Measurements from ENCODE around the gene MDFIC2.

Gene MDFIC2

GRCh38 chr3:70185661-70186060, 126.8 kb downstream of the MDFIC2 start:
- H3K36me3 ChIP-seq (replicated peaks): no peaks in the 10 kb centered on the region
- DNase-seq (ENCODE audit: low spot score in 2 of 2): no peak
- peaks cover 18% of the 10 kb centered on the region for H3K4me1 ChIP-seq
- no peaks in the 10 kb centered on the region for H3K9me3 ChIP-seq
- no peak overlapping the region for H3K4me3 ChIP-seq
- H3K27me3 ChIP-seq (ENCODE audit: low read depth): peaks cover 4% of the 10 kb centered on the region; the same call in 1 of the 2 replicates
- in situ Hi-C loops (cut with MboI; ENCODE audit: low sequenced_read_pairs): no loop called here

- Histone ChIP-seq H3K4me1 (peaks cover 15% of the 10 kb centered on the region), H3K9me3 (no peaks in the 10 kb centered on the region), H3K36me3 (replicated peaks) (no peaks in the 10 kb centered on the region), H3K27me3 (ENCODE audit: low read depth) (peaks cover 4% of the 10 kb centered on the region; the same call in 1 of the 2 replicates), H3K4me3 (no peak overlapping the region)
- DNase-seq (ENCODE audit: low spot score in 2 of 2): no peak
- in situ Hi-C loops (cut with MboI; ENCODE audit: low sequenced_read_pairs): no loop called here
Observed at GRCh38 chr3:70183781-70184504, 128.5 kb downstream of the MDFIC2 start.

- H3K27me3 ChIP-seq (ENCODE audit: low read depth): peaks cover 4% of the 10 kb centered on the region; the same call in 1 of the 2 replicates
- peak in 1 of 2 experiments; percentile 55 for DNase-seq (ENCODE audit: low spot score in 2 of 2)
- in situ Hi-C loops (cut with MboI; ENCODE audit: low sequenced_read_pairs): no loop called here
- H3K4me3 ChIP-seq: no peak overlapping the region
- no peaks in the 10 kb centered on the region for H3K9me3 ChIP-seq
- no peaks in the 10 kb centered on the region for H3K36me3 ChIP-seq (replicated peaks)
- peaks cover 15% of the 10 kb centered on the region for H3K4me1 ChIP-seq
Observed at GRCh38 chr3:70182166-70182565, 130.3 kb downstream of the MDFIC2 start.

GRCh38 chr3:70180664-70181063, 131.8 kb downstream of the MDFIC2 start:
- no peak for DNase-seq (ENCODE audit: low spot score in 2 of 2)
- no peak overlapping the region for H3K4me3 ChIP-seq
- H3K27me3 ChIP-seq (ENCODE audit: low read depth): peaks cover 4% of the 10 kb centered on the region; the same call in 1 of the 2 replicates
- H3K36me3 ChIP-seq (replicated peaks): no peaks in the 10 kb centered on the region
- no peaks in the 10 kb centered on the region for H3K9me3 ChIP-seq
- in situ Hi-C loops (cut with MboI; ENCODE audit: low sequenced_read_pairs): no loop called here
- H3K4me1 ChIP-seq: peaks cover 15% of the 10 kb centered on the region

- peaks cover 6% of the 10 kb centered on the region; the same call in 1 of the 2 replicates for H3K27me3 ChIP-seq (ENCODE audit: low read depth)
- H3K4me1 ChIP-seq: peaks cover 15% of the 10 kb centered on the region
- no peaks in the 10 kb centered on the region for H3K9me3 ChIP-seq
- DNase-seq (ENCODE audit: low spot score in 2 of 2): no peak
- H3K4me3 ChIP-seq: no peak overlapping the region
- no peaks in the 10 kb centered on the region for H3K36me3 ChIP-seq (replicated peaks)
- in situ Hi-C loops (cut with MboI; ENCODE audit: low sequenced_read_pairs): no loop called here
Observed at GRCh38 chr3:70179111-70179510, 133.3 kb downstream of the MDFIC2 start.

GRCh38 chr3:70177881-70178645, 134.4 kb downstream of the MDFIC2 start:
- no peaks in the 10 kb centered on the region for H3K9me3 ChIP-seq
- no peak overlapping the region for H3K4me3 ChIP-seq
- H3K36me3 ChIP-seq (replicated peaks): no peaks in the 10 kb centered on the region
- H3K27me3 ChIP-seq (ENCODE audit: low read depth): peaks cover 7% of the 10 kb centered on the region; the same call in 1 of the 2 replicates
- in situ Hi-C loops (cut with MboI; ENCODE audit: low sequenced_read_pairs): no loop called here
- peaks cover 11% of the 10 kb centered on the region for H3K4me1 ChIP-seq
- no peak for DNase-seq (ENCODE audit: low spot score in 2 of 2)

- Histone ChIP-seq H3K4me1 (no peaks in the 10 kb centered on the region), H3K9me3 (no peaks in the 10 kb centered on the region), H3K36me3 (replicated peaks) (no peaks in the 10 kb centered on the region), H3K4me3 (no peak overlapping the region), H3K27me3 (ENCODE audit: low read depth) (peaks cover 10% of the 10 kb centered on the region)
- DNase-seq (ENCODE audit: low spot score in 2 of 2): no peak
- in situ Hi-C loops (cut with MboI; ENCODE audit: low sequenced_read_pairs): no loop called here
Observed at GRCh38 chr3:70176224-70176623, 136.2 kb downstream of the MDFIC2 start.

GRCh38 chr3:70156808-70157207, 155.6 kb downstream of the MDFIC2 start:
- no peak overlapping the region for H3K4me3 ChIP-seq
- no peaks in the 10 kb centered on the region for H3K9me3 ChIP-seq
- in situ Hi-C loops (cut with MboI; ENCODE audit: low sequenced_read_pairs): no loop called here
- no peaks in the 10 kb centered on the region for H3K4me1 ChIP-seq
- no peak for DNase-seq (ENCODE audit: low spot score in 2 of 2)
- H3K36me3 ChIP-seq (replicated peaks): no peaks in the 10 kb centered on the region
- H3K27me3 ChIP-seq (ENCODE audit: low read depth): no peaks in the 10 kb centered on the region

- Histone ChIP-seq H3K4me1 (no peaks in the 10 kb centered on the region), H3K9me3 (no peaks in the 10 kb centered on the region), H3K4me3 (no peak overlapping the region), H3K27me3 (ENCODE audit: low read depth) (no peaks in the 10 kb centered on the region), H3K36me3 (replicated peaks) (no peaks in the 10 kb centered on the region)
- in situ Hi-C loops (cut with MboI; ENCODE audit: low sequenced_read_pairs): no loop called here
- DNase-seq (ENCODE audit: low spot score in 2 of 2): no peak
Observed at GRCh38 chr3:70150599-70150998, 161.8 kb downstream of the MDFIC2 start.

GRCh38 chr3:70149714-70150400, 162.6 kb downstream of the MDFIC2 start:
- in situ Hi-C loops (cut with MboI; ENCODE audit: low sequenced_read_pairs): no loop called here
- no peak overlapping the region for H3K4me3 ChIP-seq
- no peak for DNase-seq (ENCODE audit: low spot score in 2 of 2)

More at GRCh38 chr3:70149714-70150400, 162.6 kb downstream of the MDFIC2 start:
- Histone ChIP-seq H3K27me3 (ENCODE audit: low read depth) (no peaks in the 10 kb centered on the region), H3K4me1 (no peaks in the 10 kb centered on the region), H3K9me3 (no peaks in the 10 kb centered on the region), H3K36me3 (replicated peaks) (no peaks in the 10 kb centered on the region)

All from HAP-1 (cell line).